HEK293 (cell line): ENCODE data around the gene MGLL.

Experiments used
- CTCF ChIA-PET: fragments of 350-600 bp; formaldehyde crosslinking; extraction: SDS; loops from one replicate; lab custom pipeline; 2021; ENCODE audit warnings: antibody characterized with exemption; lab: Yijun Ruan, JAX
- POLR2A ChIA-PET: fragments of 300-600 bp; formaldehyde crosslinking; extraction: SDS; loops from one replicate; lab custom pipeline; 2020; ENCODE audit warnings: antibody characterized with exemption, inconsistent platforms; lab: Yijun Ruan, JAX
- H3K27ac ChIP-seq: fragments of 200-500 bp; sonication (Bioruptor generic); 2 replicates; pipeline ENCODE4 v1.5.1; 2014; ENCODE audit warnings: low read depth, low read length, control low read depth, inconsistent platforms; ENCODE audit errors: extremely low read depth
- H3K36me3 ChIP-seq, 2 experiments: fragments of 200-500 bp in 1 of 2; sonication (Bioruptor generic) in 1 of 2; 1 replicate in 1 of 2; 2 replicates in 1 of 2; pipeline ENCODE4 v1.5.1; 2014 to 2017; ENCODE audit warnings: inconsistent platforms in 2 of 2, low read length in 2 of 2; ENCODE audit not compliant: control insufficient read depth in 2 of 2, insufficient read depth in 1 of 2
- H3K4me1 ChIP-seq: fragments of 200-500 bp; sonication (Bioruptor generic); 2 replicates; pipeline ENCODE4 v1.5.1; 2014; ENCODE audit warnings: mild to moderate bottlenecking, low read length, inconsistent platforms; ENCODE audit not compliant: control insufficient read depth, insufficient read depth
- H3K4me3 ChIP-seq: 2 replicates; pipeline ENCODE4 v1.5.1; 2011; ENCODE audit warnings: low read depth, mild to moderate bottlenecking, control low read depth, low read length, moderate library complexity
- H3K9me3 ChIP-seq: fragments of 200-500 bp; sonication (Bioruptor generic); 2 replicates; pipeline ENCODE4 v1.5.1; 2014; ENCODE audit warnings: low read depth, low read length, inconsistent platforms; ENCODE audit not compliant: control insufficient read depth, insufficient read depth
- IKZF3 ChIP-seq: fragments of 450-650 bp; IDR thresholded peaks from 2 replicates; pipeline ENCODE4 v1.5.0; 2018; ENCODE audit warnings: missing biosample characterization, mild to moderate bottlenecking, missing genetic modification characterization, moderate library complexity
- INSM2 ChIP-seq: fragments of 450-650 bp; formaldehyde crosslinking; IDR thresholded peaks from 2 replicates; pipeline ENCODE4 v1.5.1; 2016; ENCODE audit warnings: missing biosample characterization, missing genetic modification characterization
- REPIN1 ChIP-seq: fragments of 450-650 bp; formaldehyde crosslinking; IDR thresholded peaks from 2 replicates; pipeline ENCODE4 v1.5.1; 2017; ENCODE audit warnings: missing biosample characterization, missing genetic modification characterization, low read depth
- ZBTB11 ChIP-seq: fragments of 450-650 bp; formaldehyde crosslinking; conservative IDR thresholded peaks from 2 replicates; pipeline ENCODE4 v1.5.1; 2016; ENCODE audit warnings: low read depth, missing biosample characterization, missing genetic modification characterization
- ZNF121 ChIP-seq: fragments of 450-650 bp; formaldehyde crosslinking; IDR thresholded peaks from 2 replicates; pipeline ENCODE4 v1.5.1; 2016; ENCODE audit warnings: missing biosample characterization, missing genetic modification characterization
- ZNF148 ChIP-seq: fragments of 450-650 bp; formaldehyde crosslinking; IDR thresholded peaks from 2 replicates; pipeline ENCODE4 v1.5.0; 2017; ENCODE audit warnings: missing biosample characterization, missing genetic modification characterization, borderline replicate concordance
- ZNF174 ChIP-seq: fragments of 450-650 bp; formaldehyde crosslinking; IDR thresholded peaks from 2 replicates; pipeline ENCODE4 v1.5.0; 2017; ENCODE audit warnings: missing biosample characterization, mild to moderate bottlenecking, missing genetic modification characterization
- ZNF223 ChIP-seq: fragments of 450-650 bp; formaldehyde crosslinking; IDR thresholded peaks from 2 replicates; pipeline ENCODE4 v1.5.1; 2016; ENCODE audit warnings: missing biosample characterization, missing genetic modification characterization
- ZNF23 ChIP-seq: fragments of 450-650 bp; formaldehyde crosslinking; IDR thresholded peaks from 2 replicates; pipeline ENCODE4 v1.5.1; 2016; ENCODE audit warnings: missing biosample characterization, missing genetic modification characterization, borderline replicate concordance
- ZNF239 ChIP-seq: fragments of 450-650 bp; formaldehyde crosslinking; IDR thresholded peaks from 2 replicates; pipeline ENCODE4 v1.5.1; 2016; ENCODE audit warnings: missing biosample characterization, missing genetic modification characterization
- ZNF362 ChIP-seq: fragments of 450-650 bp; formaldehyde crosslinking; IDR thresholded peaks from 2 replicates; pipeline ENCODE4 v1.5.1; 2016; ENCODE audit warnings: missing biosample characterization, missing genetic modification characterization
- ZNF37A ChIP-seq: fragments of 450-650 bp; IDR thresholded peaks from 2 replicates; pipeline ENCODE4 v1.5.1; 2018; ENCODE audit warnings: missing biosample characterization, missing genetic modification characterization
- ZNF48 ChIP-seq: fragments of 450-650 bp; formaldehyde crosslinking; IDR thresholded peaks from 2 replicates; pipeline ENCODE4 v1.5.1; 2016; ENCODE audit warnings: missing biosample characterization, missing genetic modification characterization
- ZNF518A ChIP-seq: fragments of 450-650 bp; formaldehyde crosslinking; conservative IDR thresholded peaks from 2 replicates; pipeline ENCODE4 v1.5.1; 2016; ENCODE audit warnings: low read depth, missing biosample characterization, missing genetic modification characterization
- ZNF704 ChIP-seq: fragments of 450-650 bp; formaldehyde crosslinking; IDR thresholded peaks from 2 replicates; pipeline ENCODE4 v1.5.1; 2016; ENCODE audit warnings: missing biosample characterization, missing genetic modification characterization
- ZSCAN30 ChIP-seq: fragments of 450-650 bp; IDR thresholded peaks from 2 replicates; pipeline ENCODE4 v1.5.1; 2018; ENCODE audit warnings: missing biosample characterization, mild to moderate bottlenecking, missing genetic modification characterization, moderate library complexity

Gene MGLL

GRCh38 chr3:127805026-127805753 is 17.1 kb downstream of the MGLL start (continued):
- TF ChIP-seq INSM2 (no peak), ZNF37A (no peak), ZNF362 (tag by site-specific recombination) (no peak), ZSCAN30 (tag by site-specific recombination) (no peak), REPIN1 (tag by site-specific recombination) (no peak), ZNF239 (tag by site-specific recombination) (no peak)

- H3K9me3 ChIP-seq, result no peaks in the 10 kb centered on the region
- H3K4me1 ChIP-seq, result no peaks in the 10 kb centered on the region
- H3K36me3 ChIP-seq, result no peaks in the 10 kb centered on the region
- H3K4me3 ChIP-seq, result no peak overlapping the region
- ChIA-PET CTCF (no interaction called here), POLR2A (no interaction called here)
- H3K27ac ChIP-seq, result no peak overlapping the region
- TF ChIP-seq ZNF148 (tag by site-specific recombination) (no peak), ZNF518A (tag by site-specific recombination) (no peak), ZNF239 (tag by site-specific recombination) (no peak), IKZF3 (tag by site-specific recombination) (no peak), ZNF704 (tag by site-specific recombination) (no peak), ZNF223 (tag by site-specific recombination) (no peak), ZNF23 (no peak), ZBTB11 (tag by site-specific recombination) (no peak), ZSCAN30 (tag by site-specific recombination) (no peak), ZNF174 (no peak), INSM2 (no peak), ZNF48 (tag by site-specific recombination) (no peak), ZNF121 (tag by site-specific recombination) (no peak)
Measured at GRCh38 chr3:127804141-127804540, 18.2 kb downstream of the MGLL start.
